ENCODE measurements around the gene TATDN2.

Gene TATDN2

DNA sequence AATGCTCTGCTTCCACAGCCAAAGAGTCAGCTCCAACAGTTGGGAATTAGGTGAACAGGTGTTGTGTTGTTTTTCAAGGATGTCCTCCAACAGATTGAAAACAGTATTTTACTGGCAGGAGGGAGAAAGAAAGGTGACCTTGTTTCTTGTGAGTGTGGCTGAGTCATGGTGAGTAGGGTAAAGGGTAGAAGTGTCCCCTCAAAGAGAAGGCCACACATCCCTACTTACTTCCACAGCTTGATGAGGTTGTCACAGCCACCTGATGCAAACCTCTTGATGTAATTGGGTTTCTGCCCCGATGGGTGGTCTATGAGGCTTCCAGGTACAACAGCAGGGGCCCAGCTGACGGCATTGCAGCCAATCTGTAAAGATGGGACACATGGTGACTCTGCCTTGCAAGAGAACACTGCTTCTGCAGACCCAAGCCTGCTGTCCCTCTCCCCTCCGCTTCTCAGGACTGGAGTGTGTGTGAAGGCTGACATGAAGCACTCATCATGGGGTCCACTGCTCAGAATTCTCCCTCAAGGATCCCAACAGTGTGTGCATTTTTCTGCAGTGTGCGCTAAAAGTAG is 57.2 kb downstream of the TATDN2 start:
- TF ChIP-seq, protein P1, sequence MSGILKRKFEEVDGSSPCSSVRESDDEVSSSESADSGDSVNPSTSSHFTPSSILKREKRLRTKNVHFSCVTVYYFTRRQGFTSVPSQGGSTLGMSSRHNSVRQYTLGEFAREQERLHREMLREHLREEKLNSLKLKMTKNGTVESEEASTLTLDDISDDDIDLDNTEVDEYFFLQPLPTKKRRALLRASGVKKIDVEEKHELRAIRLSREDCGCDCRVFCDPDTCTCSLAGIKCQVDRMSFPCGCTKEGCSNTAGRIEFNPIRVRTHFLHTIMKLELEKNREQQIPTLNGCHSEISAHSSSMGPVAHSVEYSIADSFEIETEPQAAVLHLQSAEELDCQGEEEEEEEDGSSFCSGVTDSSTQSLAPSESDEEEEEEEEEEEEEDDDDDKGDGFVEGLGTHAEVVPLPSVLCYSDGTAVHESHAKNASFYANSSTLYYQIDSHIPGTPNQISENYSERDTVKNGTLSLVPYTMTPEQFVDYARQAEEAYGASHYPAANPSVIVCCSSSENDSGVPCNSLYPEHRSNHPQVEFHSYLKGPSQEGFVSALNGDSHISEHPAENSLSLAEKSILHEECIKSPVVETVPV (CRISPR knock-in tag; IDR thresholded peaks at IDR 0.05) = no peak
- TF ChIP-seq, protein P2, sequence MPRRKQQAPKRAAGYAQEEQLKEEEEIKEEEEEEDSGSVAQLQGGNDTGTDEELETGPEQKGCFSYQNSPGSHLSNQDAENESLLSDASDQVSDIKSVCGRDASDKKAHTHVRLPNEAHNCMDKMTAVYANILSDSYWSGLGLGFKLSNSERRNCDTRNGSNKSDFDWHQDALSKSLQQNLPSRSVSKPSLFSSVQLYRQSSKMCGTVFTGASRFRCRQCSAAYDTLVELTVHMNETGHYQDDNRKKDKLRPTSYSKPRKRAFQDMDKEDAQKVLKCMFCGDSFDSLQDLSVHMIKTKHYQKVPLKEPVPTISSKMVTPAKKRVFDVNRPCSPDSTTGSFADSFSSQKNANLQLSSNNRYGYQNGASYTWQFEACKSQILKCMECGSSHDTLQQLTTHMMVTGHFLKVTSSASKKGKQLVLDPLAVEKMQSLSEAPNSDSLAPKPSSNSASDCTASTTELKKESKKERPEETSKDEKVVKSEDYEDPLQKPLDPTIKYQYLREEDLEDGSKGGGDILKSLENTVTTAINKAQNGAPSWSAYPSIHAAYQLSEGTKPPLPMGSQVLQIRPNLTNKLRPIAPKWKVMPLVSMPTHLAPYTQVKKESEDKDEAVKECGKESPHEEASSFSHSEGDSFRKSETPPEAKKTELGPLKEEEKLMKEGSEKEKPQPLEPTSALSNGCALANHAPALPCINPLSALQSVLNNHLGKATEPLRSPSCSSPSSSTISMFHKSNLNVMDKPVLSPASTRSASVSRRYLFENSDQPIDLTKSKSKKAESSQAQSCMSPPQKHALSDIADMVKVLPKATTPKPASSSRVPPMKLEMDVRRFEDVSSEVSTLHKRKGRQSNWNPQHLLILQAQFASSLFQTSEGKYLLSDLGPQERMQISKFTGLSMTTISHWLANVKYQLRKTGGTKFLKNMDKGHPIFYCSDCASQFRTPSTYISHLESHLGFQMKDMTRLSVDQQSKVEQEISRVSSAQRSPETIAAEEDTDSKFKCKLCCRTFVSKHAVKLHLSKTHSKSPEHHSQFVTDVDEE (CRISPR knock-in tag; IDR thresholded peaks at IDR 0.05) = no peak
- no peak for TF ChIP-seq ESRRG (CRISPR knock-in tag; IDR thresholded peaks at IDR 0.05)
- TF ChIP-seq RARB (CRISPR knock-in tag; IDR thresholded peaks at IDR 0.05) = no peak
- TF ChIP-seq SNAI2 (CRISPR knock-in tag; IDR thresholded peaks at IDR 0.05) = no peak
- TF ChIP-seq ARNTL (CRISPR knock-in tag; IDR thresholded peaks at IDR 0.05; ENCODE audit: borderline replicate concordance, low read depth) = no peak
- no peak for ATAC-seq

DNA sequence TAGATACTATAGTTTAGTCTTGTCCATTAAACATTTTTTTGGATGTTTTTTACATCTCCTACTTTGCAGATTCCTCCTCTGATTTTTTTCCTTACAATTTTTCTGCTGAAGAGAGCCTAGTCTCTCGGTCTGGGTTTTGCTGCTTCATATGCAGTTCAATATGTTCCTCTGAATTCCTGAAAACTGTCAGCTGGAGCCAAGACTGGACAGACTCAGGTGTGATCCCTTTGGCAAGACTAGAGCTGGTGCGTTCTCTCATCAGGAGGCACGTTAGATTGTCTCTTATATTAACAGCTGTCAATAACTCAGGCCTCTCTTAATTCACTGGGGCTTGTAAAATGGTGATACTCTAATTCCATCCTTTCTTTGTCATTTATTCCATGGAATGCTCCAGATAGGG is 57.9 kb downstream of the TATDN2 start:
- no peak for ATAC-seq
- TF ChIP-seq ZNF70 (CRISPR knock-in tag; IDR thresholded peaks at IDR 0.05) (no peak), ZNF8 (CRISPR knock-in tag; IDR thresholded peaks at IDR 0.05) (no peak), BACH2 (CRISPR knock-in tag; IDR thresholded peaks at IDR 0.05; ENCODE audit: borderline replicate concordance) (no peak), TCF4 (CRISPR knock-in tag; IDR thresholded peaks at IDR 0.05; ENCODE audit: borderline replicate concordance) (no peak), ISL1 (CRISPR knock-in tag; IDR thresholded peaks at IDR 0.05) (no peak)
- TF ChIP-seq, protein P3, sequence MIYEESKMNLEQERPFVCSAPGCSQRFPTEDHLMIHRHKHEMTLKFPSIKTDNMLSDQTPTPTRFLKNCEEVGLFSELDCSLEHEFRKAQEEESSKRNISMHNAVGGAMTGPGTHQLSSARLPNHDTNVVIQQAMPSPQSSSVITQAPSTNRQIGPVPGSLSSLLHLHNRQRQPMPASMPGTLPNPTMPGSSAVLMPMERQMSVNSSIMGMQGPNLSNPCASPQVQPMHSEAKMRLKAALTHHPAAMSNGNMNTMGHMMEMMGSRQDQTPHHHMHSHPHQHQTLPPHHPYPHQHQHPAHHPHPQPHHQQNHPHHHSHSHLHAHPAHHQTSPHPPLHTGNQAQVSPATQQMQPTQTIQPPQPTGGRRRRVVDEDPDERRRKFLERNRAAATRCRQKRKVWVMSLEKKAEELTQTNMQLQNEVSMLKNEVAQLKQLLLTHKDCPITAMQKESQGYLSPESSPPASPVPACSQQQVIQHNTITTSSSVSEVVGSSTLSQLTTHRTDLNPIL (CRISPR knock-in tag; IDR thresholded peaks at IDR 0.05; ENCODE audit: low read depth) = no peak

DNA sequence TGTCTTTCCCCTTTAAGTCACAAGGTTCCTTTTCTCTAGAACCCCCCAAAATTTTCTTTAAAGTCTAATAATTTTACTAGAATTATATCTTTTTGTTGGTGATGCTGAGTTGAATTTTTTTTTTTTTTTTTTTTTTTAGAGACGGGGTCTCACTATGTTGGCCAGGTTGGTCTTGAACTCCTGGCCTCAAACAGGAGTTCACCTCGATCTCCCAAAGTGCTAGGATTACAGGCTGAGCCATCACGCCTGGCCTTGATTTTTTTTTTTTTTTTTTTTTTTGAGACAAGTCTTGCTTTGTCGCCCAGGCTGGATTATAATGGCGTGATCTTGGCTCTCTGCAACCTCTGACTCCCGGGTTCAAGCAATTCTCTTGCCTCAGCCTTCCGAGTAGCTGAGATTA is 60.4 kb downstream of the TATDN2 start:
- ATAC-seq = no peak
- TF ChIP-seq ESRRG (CRISPR knock-in tag; IDR thresholded peaks at IDR 0.05) (no peak), ZNF8 (CRISPR knock-in tag; IDR thresholded peaks at IDR 0.05) (no peak), ZC3H10 (CRISPR knock-in tag; IDR thresholded peaks at IDR 0.05) (no peak), CSDC2 (CRISPR knock-in tag; IDR thresholded peaks at IDR 0.05) (no peak)

DNA sequence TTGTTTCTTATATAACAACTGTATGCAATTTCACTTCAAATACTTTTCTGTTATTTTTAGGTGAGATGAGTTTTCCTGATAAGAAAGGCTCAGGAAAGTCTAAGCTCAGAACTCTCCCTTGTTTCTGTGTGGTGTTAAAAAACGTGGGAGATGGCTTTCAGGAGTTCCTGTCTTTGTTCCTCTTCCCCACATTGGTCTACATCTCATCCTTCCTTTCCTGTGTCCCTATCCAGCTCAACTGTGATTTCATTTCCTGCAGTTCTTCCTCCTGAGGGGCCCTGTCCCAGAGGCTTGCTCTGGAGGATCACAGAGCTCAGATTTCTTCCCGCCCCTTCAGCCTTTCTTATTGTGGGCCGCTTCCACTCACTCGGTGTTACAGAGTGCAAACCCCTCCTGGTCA is 61.5 kb downstream of the TATDN2 start:
- ATAC-seq = no peak
- TF ChIP-seq ARNTL (CRISPR knock-in tag; IDR thresholded peaks at IDR 0.05; ENCODE audit: borderline replicate concordance, low read depth) = no peak
- TF ChIP-seq, protein P1 (CRISPR knock-in tag; IDR thresholded peaks at IDR 0.05) = no peak
- TF ChIP-seq, protein P4, sequence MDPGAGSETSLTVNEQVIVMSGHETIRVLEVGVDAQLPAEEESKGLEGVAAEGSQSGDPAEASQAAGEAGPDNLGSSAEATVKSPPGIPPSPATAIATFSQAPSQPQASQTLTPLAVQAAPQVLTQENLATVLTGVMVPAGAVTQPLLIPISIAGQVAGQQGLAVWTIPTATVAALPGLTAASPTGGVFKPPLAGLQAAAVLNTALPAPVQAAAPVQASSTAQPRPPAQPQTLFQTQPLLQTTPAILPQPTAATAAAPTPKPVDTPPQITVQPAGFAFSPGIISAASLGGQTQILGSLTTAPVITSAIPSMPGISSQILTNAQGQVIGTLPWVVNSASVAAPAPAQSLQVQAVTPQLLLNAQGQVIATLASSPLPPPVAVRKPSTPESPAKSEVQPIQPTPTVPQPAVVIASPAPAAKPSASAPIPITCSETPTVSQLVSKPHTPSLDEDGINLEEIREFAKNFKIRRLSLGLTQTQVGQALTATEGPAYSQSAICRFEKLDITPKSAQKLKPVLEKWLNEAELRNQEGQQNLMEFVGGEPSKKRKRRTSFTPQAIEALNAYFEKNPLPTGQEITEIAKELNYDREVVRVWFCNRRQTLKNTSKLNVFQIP (CRISPR knock-in tag; IDR thresholded peaks at IDR 0.05; ENCODE audit: borderline replicate concordance, low read depth) = no peak

DNA sequence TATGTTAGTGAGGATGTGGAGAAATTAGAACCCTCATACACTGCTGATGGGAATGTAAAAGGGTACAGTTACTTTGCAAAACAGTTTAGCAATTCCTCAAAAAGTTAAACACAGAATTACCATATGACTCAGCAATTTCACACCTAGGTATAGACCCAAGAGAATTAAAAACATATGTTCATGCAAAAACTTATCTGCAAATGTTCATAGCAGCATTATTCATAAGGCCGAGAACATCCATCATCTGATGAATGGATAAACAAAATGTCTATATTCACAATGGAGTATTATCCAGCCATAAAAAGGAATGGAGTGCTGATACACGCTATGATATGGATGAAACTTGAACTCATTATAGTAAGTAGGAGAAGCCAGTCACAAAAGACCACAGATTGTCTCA is 62.3 kb downstream of the TATDN2 start:
- TF ChIP-seq, protein P1 (CRISPR knock-in tag; IDR thresholded peaks at IDR 0.05) = no peak
- TF ChIP-seq RARB (CRISPR knock-in tag; IDR thresholded peaks at IDR 0.05) = no peak
- TF ChIP-seq OSR1 (CRISPR knock-in tag; IDR thresholded peaks at IDR 0.05) = no peak
- no peak for TF ChIP-seq ARNTL (CRISPR knock-in tag; IDR thresholded peaks at IDR 0.05; ENCODE audit: borderline replicate concordance, low read depth)
- TF ChIP-seq ISL1 (CRISPR knock-in tag; IDR thresholded peaks at IDR 0.05) = no peak
- no peak for TF ChIP-seq ZNF70 (CRISPR knock-in tag; IDR thresholded peaks at IDR 0.05)
- TF ChIP-seq, protein P3 (CRISPR knock-in tag; IDR thresholded peaks at IDR 0.05; ENCODE audit: low read depth) = no peak
- TF ChIP-seq TCF4 (CRISPR knock-in tag; IDR thresholded peaks at IDR 0.05; ENCODE audit: borderline replicate concordance) = no peak
- no peak for TF ChIP-seq ESRRG (CRISPR knock-in tag; IDR thresholded peaks at IDR 0.05)
- TF ChIP-seq ZFP3 (CRISPR knock-in tag; IDR thresholded peaks at IDR 0.05) = no peak
- TF ChIP-seq, protein P4 (CRISPR knock-in tag; IDR thresholded peaks at IDR 0.05; ENCODE audit: borderline replicate concordance, low read depth) = no peak
- ATAC-seq = peak; percentile 25; the same call in 2 of the 3 replicates

All from SK-N-SH treated with all-trans-retinoic acid at 6 μM for 48 hours (cell line).